HL-60 (cell line): ENCODE results near the gene TMUB1.

Source experiments
- CTCF ChIP-seq: IDR thresholded peaks from one replicate; pipeline ENCODE4 v1.5.1; 2011; ENCODE audit warnings: low read length, control low read depth, inconsistent platforms; ENCODE audit not compliant: insufficient read depth
- GABPA ChIP-seq: IDR thresholded peaks from 2 replicates; pipeline ENCODE4 v1.6.1; 2012; ENCODE audit warnings: low read depth
- POLR2AphosphoS5 ChIP-seq: IDR thresholded peaks from 2 replicates; pipeline ENCODE4 v1.6.1; 2012; ENCODE audit warnings: low read depth
- REST ChIP-seq: IDR thresholded peaks from 2 replicates; pipeline ENCODE4 v1.6.1; 2012; ENCODE audit warnings: low read depth; ENCODE audit not compliant: insufficient replicate concordance
- SPI1 ChIP-seq: IDR thresholded peaks from 2 replicates; pipeline ENCODE4 v1.6.1; 2012; ENCODE audit warnings: low read depth, mild to moderate bottlenecking, borderline replicate concordance

GRCh38 chr7:151114151-151115090, 31.1 kb upstream of the TMUB1 start:
- no peak for TF ChIP-seq CTCF
- no peak for TF ChIP-seq POLR2AphosphoS5
- no peak for TF ChIP-seq REST
- no peak for TF ChIP-seq GABPA
- no peak for TF ChIP-seq SPI1
